ENCODE data around the gene DLK1.

DLK1 gene

DNA sequence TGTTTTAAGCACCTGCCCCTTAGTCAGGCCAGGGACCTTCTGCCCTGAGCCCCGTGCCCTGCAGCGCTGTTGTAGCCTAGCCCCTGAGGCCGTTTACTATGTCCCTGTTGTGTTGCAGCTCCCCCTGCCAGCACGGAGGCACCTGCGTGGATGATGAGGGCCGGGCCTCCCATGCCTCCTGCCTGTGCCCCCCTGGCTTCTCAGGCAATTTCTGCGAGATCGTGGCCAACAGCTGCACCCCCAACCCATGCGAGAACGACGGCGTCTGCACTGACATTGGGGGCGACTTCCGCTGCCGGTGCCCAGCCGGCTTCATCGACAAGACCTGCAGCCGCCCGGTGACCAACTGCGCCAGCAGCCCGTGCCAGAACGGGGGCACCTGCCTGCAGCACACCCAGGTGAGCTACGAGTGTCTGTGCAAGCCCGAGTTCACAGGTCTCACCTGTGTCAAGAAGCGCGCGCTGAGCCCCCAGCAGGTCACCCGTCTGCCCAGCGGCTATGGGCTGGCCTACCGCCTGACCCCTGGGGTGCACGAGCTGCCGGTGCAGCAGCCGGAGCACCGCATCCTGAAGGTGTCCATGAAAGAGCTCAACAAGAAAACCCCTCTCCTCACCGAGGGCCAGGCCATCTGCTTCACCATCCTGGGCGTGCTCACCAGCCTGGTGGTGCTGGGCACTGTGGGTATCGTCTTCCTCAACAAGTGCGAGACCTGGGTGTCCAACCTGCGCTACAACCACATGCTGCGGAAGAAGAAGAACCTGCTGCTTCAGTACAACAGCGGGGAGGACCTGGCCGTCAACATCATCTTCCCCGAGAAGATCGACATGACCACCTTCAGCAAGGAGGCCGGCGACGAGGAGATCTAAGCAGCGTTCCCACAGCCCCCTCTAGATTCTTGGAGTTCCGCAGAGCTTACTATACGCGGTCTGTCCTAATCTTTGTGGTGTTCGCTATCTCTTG, 7.6 kb downstream of the DLK1 start:
- DNase-seq (ENCODE audit: low spot score): no peak

DNA sequence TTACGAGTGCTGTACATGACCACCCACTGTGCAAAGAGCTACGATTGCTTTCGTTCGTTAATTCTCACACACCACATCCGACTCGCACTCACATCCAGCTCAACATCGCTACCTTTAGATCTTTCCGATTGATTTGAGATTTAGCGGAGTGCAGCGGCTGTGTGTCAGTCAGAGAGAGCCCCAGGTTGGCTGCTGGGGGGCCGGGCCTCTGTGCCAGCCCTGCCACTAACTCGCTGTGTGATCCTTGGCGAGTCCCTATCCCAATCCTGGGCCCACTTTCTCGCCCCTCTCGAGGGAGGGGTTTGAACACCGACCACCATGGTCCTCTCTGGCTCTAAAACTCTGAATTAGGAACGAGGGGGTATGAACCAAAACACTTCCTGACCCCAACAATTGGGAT, 8.6 kb downstream of the DLK1 start:
- DNase-seq (ENCODE audit: low spot score): no peak

DNA sequence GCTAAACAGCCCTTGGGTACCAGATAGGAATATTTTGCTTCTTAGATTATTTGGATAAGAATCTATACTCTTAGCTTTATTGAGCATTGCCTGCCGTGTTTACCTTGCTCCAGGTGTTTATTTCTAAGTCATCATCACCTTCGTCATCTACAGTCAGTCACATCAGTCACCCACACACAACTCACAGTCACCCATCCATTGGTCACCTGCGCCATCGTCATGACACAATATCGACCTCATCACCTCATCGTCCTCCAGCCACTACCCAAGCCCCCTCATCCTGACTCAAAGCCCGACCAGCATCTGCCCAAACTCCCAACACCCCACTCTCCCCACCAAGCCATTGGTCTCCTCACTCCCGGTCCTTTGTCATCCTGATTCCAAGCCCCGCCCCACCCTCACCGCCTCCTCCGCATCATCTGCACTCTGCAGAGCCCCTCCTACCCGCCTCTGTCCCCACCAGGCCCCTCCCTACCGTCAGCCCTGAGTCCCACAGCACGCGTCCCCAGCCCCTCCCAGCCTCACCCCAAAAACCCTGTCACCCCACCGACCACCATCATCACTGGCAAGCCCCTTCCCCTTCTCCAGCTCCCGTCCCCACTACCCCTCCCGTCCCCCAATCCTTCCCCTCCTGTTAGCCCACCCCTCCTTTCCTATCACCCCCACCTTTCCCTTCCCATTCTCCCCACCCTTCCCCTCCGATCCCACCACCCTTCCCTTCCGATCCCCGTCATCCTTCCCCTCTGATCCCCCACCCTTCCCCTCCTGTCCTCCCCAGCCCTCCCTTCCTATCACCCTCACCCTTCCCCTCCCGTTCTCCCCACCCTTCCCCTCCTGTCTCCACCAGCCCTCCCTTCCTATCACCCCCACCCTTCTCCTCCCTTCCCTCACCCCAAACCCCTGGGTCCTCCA, 9.8 kb downstream of the DLK1 start:
- DNase-seq (ENCODE audit: low spot score): no peak

GRCh38 chr14:100737526-100737925, 10.8 kb downstream of the DLK1 start:
- DNase-seq (ENCODE audit: low spot score): no peak

GRCh38 chr14:100738269-100738691, 11.6 kb downstream of the DLK1 start:
- no peak for DNase-seq (ENCODE audit: low spot score)

- DNase-seq (ENCODE audit: low spot score): no peak
Measured at GRCh38 chr14:100738704-100739131, 12.0 kb downstream of the DLK1 start.

DNA sequence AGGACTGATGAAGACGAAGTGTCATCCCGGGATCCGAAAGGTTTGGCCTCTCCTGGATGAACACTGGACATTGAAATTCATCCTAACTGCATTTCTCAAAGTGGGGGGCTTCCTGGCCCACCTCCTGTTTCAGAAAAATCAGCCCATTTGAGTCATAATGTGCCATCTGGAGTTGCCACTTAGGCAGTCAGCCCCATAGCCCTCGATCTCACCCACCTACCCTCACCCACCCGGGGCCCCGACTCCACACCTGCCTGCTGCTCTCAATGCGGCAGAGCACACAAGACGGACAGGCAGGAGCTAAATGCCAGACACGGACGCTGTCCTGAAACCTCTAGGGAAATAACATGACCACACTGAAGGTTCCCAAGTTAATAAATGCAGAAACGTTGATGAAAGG, 12.6 kb downstream of the DLK1 start:
- DNase-seq (ENCODE audit: low spot score): no peak

DNA sequence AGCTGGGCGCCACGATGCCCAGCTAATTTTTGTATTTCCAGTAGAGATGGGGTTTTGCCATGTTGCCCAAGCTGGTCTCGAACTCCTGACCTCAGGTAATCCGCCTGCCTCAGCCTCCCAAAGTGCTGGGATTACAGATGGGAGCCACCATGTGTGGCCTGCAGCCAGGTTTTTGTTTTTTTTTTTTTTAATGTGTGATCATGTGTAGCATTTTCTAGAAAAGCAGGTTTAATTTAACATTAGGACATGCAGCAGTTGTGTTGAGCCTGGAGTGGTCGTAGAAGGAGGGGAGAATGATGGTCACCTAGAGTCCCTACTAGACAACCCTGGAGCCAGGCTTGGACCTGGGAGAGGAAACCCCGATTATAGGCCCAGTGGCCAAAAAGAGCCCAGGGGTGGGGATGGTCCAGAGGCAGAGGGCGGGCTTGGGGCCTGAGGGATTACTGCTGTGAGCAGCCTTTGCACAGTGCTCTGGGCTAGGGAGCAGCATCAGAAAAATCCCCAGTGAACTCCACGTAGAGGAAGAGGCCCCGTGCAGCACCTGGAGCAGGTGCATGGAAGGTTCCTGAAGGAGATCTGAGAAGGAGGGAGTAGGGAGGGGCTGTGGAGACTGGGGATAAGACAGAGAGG, 13.6 kb downstream of the DLK1 start:
- DNase-seq (ENCODE audit: low spot score): no peak

GRCh38 chr14:100740929-100741328, 14.2 kb downstream of the DLK1 start:
- DNase-seq (ENCODE audit: low spot score): no peak

DNA sequence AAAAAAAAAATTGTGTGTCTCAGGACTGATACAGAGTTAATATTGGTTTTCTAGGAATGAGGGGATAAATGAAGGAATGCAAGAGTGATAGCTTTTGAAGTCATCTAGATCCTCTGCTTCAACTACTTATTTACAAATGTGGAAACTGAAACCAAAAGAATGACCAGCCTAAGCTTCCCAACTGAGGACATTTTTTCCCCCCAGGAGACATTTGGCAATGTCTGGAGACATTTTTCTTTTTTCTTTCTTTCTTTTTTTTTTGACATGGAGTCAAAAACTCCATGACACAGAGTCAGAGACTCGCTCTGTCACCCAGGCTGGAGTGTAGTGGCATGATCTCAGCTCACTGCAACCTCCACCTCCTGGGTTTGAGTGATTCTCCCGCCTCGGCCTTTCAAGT, 15.3 kb downstream of the DLK1 start:
- no peak for DNase-seq (ENCODE audit: low spot score)

DNA sequence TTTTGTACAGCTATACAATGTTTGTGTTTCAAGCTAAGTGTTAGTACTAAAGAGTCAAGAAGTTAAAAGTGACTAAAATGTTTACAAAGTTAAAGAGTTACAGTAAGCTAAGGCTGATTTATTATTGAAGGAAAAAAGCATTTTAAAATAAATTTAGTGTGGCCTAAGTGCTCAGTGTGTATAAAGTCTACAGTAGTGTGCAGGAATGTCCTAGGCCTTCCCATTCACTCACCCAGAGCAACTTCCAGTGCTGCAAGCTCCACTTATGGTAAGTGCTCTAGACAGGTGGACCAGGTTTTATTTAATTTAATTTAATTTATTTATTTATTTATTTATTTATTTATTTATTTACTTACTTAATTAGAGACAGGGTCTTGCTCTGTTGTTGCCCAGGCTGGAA, 19.6 kb downstream of the DLK1 start:
- no peak for DNase-seq (ENCODE audit: low spot score)

- DNase-seq (ENCODE audit: low spot score): no peak
Measured at GRCh38 chr14:100747021-100747586, 20.4 kb downstream of the DLK1 start.

DNA sequence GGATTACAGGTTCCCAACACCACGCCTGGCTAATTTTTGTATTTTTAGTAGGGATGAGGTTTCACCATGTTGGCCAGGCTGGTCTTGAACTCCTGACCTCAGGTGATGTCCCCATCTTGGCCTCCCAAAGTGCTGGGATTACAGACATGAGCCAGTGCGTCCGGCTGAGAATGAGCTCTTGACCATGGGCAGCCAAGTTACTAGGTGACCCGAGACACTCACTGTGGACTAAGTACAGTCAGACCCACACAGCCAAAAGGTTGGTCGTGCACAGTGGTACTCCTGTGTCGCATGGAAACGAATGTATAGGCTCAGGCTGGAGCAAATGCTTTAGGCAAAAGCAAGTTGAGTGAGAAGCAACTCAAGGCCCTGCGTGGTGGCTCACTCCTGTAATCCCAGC, 21.0 kb downstream of the DLK1 start:
- DNase-seq (ENCODE audit: low spot score): no peak

DNA sequence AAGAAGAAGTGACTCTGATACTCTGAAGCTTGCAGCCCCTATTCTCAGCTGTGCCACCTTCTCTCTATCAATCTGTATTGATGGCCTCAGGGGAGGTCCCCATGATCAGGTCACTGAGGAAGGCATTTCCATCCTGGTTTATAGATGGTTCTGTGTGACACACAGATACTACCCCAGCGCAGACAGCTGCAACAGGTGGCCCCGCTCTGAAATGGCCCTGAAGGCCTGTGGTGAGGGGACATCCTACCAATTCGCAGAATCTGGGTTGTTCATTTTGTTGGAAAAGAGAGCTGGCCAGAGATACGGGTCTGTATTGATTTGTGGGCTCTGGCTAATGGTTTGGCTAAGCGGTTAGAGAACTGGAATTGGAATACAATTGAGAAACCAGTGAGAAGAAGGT, 21.7 kb downstream of the DLK1 start:
- DNase-seq (ENCODE audit: low spot score): no peak

DNA sequence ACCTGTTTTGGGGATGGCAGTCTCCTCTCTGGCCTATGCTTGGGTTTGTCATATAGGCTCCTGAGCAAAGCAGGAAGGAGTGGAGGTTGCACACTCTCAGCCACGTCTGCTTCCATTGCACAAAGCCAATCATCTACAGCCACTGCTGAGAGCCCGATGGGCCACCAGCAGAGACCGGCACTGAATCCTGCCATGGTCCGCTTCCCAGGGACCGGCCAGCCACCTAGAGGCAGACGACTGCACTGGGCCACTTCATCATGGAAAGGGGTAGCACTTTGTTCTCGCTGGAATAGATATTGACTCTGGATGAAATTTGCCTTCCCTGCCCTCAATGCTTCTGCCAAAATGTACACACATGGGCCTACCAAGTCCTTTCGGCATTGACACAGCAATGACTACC, 22.3 kb downstream of the DLK1 start:
- DNase-seq (ENCODE audit: low spot score): no peak

- no peak for DNase-seq (ENCODE audit: low spot score)
Measured at GRCh38 chr14:100749967-100750597, 23.4 kb downstream of the DLK1 start.

- DNase-seq (ENCODE audit: low spot score): no peak
Measured at GRCh38 chr14:100750762-100751699, 24.3 kb downstream of the DLK1 start.

- no peak for DNase-seq (ENCODE audit: low spot score)
Measured at GRCh38 chr14:100754020-100754419, 27.3 kb downstream of the DLK1 start.

DNA sequence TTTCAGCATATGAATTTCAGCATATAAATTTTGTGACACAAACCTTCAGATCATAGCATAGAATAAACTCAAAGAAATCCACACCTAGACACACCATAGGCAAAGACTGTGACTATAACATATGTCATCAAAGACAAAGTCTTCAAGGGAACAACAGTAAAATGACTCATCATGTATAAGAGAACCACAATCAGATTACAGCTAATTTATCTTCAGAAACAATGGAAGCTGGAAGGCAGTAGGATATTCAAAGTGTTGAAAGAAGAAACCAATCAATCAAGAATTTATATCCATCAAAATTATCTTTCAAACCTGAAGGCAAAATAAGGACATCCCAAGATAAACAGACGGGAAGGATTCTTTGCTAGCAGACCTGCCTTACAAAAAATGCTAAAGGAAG, 29.0 kb downstream of the DLK1 start:
- DNase-seq (ENCODE audit: low spot score): no peak

DNA sequence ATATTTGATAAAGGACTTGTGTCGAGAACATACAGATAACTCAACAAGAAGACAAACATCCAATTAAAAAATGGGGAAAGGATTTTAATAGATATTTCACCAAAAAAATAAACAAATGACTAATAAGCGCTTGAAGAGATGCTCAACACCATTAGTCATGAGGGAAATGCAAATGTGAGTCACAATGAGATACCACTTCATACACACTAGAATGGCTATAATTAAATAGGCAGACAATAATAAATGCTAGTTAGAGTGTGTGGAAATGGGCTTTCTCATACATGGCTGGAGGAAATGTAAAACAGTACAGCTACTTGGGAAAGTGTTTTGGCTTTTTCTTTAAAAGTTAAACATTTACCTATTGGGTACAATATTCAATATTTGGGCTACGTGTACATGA, 34.8 kb downstream of the DLK1 start:
- no peak for DNase-seq (ENCODE audit: low spot score)
